Tibial artery (tissue), 4 donors: ENCODE results near the gene USF1.

Experiments
- DNase-seq, 2 donors: peaks; one replicate each; pipeline ENCODE4 v3.0.0-alpha.2; 2019
- H3K27ac ChIP-seq, 2 donors: fragments of 200-600 bp; sonication (generic) in 1 of 2; 1 replicate in 1 of 2; 2 replicates in 1 of 2; pipeline ENCODE4 v1.5.1; 2018 to 2019; ENCODE audit warnings: mild to moderate bottlenecking in 1 of 2
- H3K27me3 ChIP-seq, 2 donors: fragments of 200-600 bp; sonication (generic) in 1 of 2; one replicate each; pipeline versions ENCODE4 v1.5.1 to v1.6.0; 2016 to 2019
- H3K36me3 ChIP-seq, 3 donors: fragments of 200-600 bp; sonication (generic) in 2 of 3; one replicate each; pipeline ENCODE4 v1.5.1; 2016 to 2019; ENCODE audit warnings: mild to moderate bottlenecking in 2 of 3
- H3K4me1 ChIP-seq, 4 donors: fragments of 200-600 bp; sonication (generic) in 2 of 4; 1 replicate in 3 of 4; 2 replicates in 1 of 4; pipeline ENCODE4 v1.5.1; 2016 to 2019
- H3K4me3 ChIP-seq, 2 donors: fragments of 200-600 bp; sonication (generic) in 1 of 2; 1 replicate in 1 of 2; 2 replicates in 1 of 2; pipeline ENCODE4 v1.5.1; 2018 to 2019; ENCODE audit warnings: mild to moderate bottlenecking in 2 of 2
- H3K9me3 ChIP-seq, 3 donors: fragments of 200-600 bp; sonication (generic) in 1 of 3; one replicate each; pipeline ENCODE4 v1.5.1; 2016 to 2019
- intact Hi-C: fragments of 100-400 bp; cut with DNase I; formaldehyde crosslinking; loops from one replicate; pipeline ENCODE4 v1.15.0; 2023; ENCODE audit warnings: low total_unique reads
- TF ChIP-seq, protein P1 (sequence below), 2 experiments: fragments of 200-600 bp in 1 of 2; fragments of 450-650 bp in 1 of 2; IDR thresholded peaks; one replicate each; pipeline ENCODE4 v1.5.1; 2017 to 2019; ENCODE audit warnings: antibody characterized with exemption in 2 of 2, mild to moderate bottlenecking in 1 of 2, moderate library complexity in 1 of 2

The USF1 gene

GRCh38 chr1:161086457-161086856 lies 40.7 kb upstream of the USF1 start:
- no peak overlapping the region for H3K4me3 ChIP-seq
- H3K27ac ChIP-seq = no peak overlapping the region
- H3K9me3 ChIP-seq = no peaks in the 10 kb centered on the region
- H3K27me3 ChIP-seq = peaks cover 0 to 24% of the 10 kb centered on the region in 2 donors
- DNase-seq = no peak
- TF ChIP-seq, protein P1, sequence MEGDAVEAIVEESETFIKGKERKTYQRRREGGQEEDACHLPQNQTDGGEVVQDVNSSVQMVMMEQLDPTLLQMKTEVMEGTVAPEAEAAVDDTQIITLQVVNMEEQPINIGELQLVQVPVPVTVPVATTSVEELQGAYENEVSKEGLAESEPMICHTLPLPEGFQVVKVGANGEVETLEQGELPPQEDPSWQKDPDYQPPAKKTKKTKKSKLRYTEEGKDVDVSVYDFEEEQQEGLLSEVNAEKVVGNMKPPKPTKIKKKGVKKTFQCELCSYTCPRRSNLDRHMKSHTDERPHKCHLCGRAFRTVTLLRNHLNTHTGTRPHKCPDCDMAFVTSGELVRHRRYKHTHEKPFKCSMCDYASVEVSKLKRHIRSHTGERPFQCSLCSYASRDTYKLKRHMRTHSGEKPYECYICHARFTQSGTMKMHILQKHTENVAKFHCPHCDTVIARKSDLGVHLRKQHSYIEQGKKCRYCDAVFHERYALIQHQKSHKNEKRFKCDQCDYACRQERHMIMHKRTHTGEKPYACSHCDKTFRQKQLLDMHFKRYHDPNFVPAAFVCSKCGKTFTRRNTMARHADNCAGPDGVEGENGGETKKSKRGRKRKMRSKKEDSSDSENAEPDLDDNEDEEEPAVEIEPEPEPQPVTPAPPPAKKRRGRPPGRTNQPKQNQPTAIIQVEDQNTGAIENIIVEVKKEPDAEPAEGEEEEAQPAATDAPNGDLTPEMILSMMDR (IDR thresholded peaks at IDR 0.05) = no peak
- no peaks in the 10 kb centered on the region for H3K36me3 ChIP-seq
- intact Hi-C loops = no loop called here
- peaks cover 0 to 9% (median 0%) of the 10 kb centered on the region in 4 donors for H3K4me1 ChIP-seq

DNA sequence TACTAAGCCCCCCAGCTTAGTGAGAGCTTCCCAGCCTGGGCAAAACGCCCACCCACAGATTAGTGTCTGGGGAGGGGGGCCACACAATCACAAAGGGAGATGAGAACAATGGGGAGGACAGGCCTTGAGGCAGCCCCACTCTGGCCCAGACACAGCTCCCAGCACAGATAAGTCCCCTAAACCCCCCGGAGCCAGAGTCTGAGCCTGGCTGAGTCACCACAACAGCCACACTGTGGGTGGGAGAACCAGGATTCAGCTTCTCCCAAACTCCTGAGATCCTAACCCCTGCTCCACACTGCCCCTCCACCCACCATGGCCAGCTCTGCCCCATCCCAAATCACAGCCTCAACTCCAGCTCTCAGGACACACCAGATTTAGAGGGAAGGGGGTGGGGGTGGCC lies 39.4 kb upstream of the USF1 start:
- Histone ChIP-seq H3K4me1 (peaks cover 0 to 9% (median 0%) of the 10 kb centered on the region in 4 donors), H3K9me3 (no peaks in the 10 kb centered on the region), H3K4me3 (no peak overlapping the region), H3K27me3 (peaks cover 0 to 24% of the 10 kb centered on the region in 2 donors), H3K36me3 (no peaks in the 10 kb centered on the region), H3K27ac (no peak overlapping the region)
- TF ChIP-seq, protein P1 (IDR thresholded peaks at IDR 0.05) = no peak
- intact Hi-C loops = no loop called here
- no peak for DNase-seq

GRCh38 chr1:161084597-161084988 lies 38.8 kb upstream of the USF1 start:
- Histone ChIP-seq H3K4me3 (no peak overlapping the region), H3K36me3 (no peaks in the 10 kb centered on the region), H3K27ac (no peak overlapping the region), H3K9me3 (no peaks in the 10 kb centered on the region), H3K27me3 (peaks cover 0 to 25% of the 10 kb centered on the region in 2 donors), H3K4me1 (peaks cover 0 to 11% (median 0%) of the 10 kb centered on the region in 4 donors)
- intact Hi-C loops = no loop called here
- no peak for DNase-seq
- TF ChIP-seq, protein P1 (IDR thresholded peaks at IDR 0.05) = no peak

GRCh38 chr1:161083748-161084596 lies 38.2 kb upstream of the USF1 start:
- H3K27ac ChIP-seq = no peak overlapping the region
- no peak overlapping the region for H3K4me3 ChIP-seq
- peaks cover 0 to 16% (median 0%) of the 10 kb centered on the region in 4 donors for H3K4me1 ChIP-seq
- H3K36me3 ChIP-seq = no peaks in the 10 kb centered on the region
- TF ChIP-seq, protein P1 (IDR thresholded peaks at IDR 0.05) = no peak
- H3K9me3 ChIP-seq = no peaks in the 10 kb centered on the region
- no peak for DNase-seq
- intact Hi-C loops = no loop called here
- H3K27me3 ChIP-seq = peaks cover 0 to 25% of the 10 kb centered on the region in 2 donors

- Histone ChIP-seq H3K9me3 (no peaks in the 10 kb centered on the region), H3K27ac (no peak overlapping the region), H3K4me3 (no peak overlapping the region), H3K4me1 (peaks cover 0 to 16% (median 0%) of the 10 kb centered on the region in 4 donors), H3K36me3 (no peaks in the 10 kb centered on the region), H3K27me3 (peaks cover 0 to 22% of the 10 kb centered on the region in 2 donors)
- DNase-seq = peak; percentile 84 to 87
- intact Hi-C loops = no loop called here
- TF ChIP-seq, protein P1 (IDR thresholded peaks at IDR 0.05) = no peak
Measured at GRCh38 chr1:161082996-161083747, 37.4 kb upstream of the USF1 start.
